Body of pancreas (tissue), 4 donors: ENCODE data around the gene RFT1. TPM values are rescaled to one million over a fixed set of nuclear protein-coding genes. Genes with fewer than 3 reads are reported as not detected.

Source experiments
- ATAC-seq: fragments of 150-250 bp; one replicate; pipeline ENCODE4 v1.9.1; 2016
- DNase-seq, 4 donors: peaks; one replicate each; pipeline ENCODE4 v3.0.0-alpha.2; 2019
- H3K27ac ChIP-seq, 4 donors: fragments of 200-600 bp; sonication (generic); 1 replicate in 3 of 4; 2 replicates in 1 of 4; pipeline versions ENCODE4 v1.5.1 to v1.6.1; 2016 to 2019; ENCODE audit warnings: mild to moderate bottlenecking in 1 of 4, mixed read lengths in 1 of 4, moderate library complexity in 1 of 4
- H3K27me3 ChIP-seq, 2 donors: fragments of 200-600 bp; sonication (generic); one replicate each; pipeline ENCODE4 v1.6.0; 2016; ENCODE audit warnings: mild to moderate bottlenecking in 1 of 2
- H3K36me3 ChIP-seq, 2 donors: fragments of 200-600 bp; sonication (generic); replicated peaks in 1 of 2; 2 replicates each; pipeline ENCODE4 v1.5.1; 2016; ENCODE audit warnings: low read depth in 2 of 2; ENCODE audit not compliant: insufficient read depth in 1 of 2
- H3K4me1 ChIP-seq: fragments of 200-600 bp; sonication (generic); one replicate; pipeline ENCODE4 v1.6.0; 2016
- H3K4me3 ChIP-seq, 2 donors: fragments of 200-600 bp; sonication (generic); 1 replicate in 1 of 2; 2 replicates in 1 of 2; pipeline ENCODE4 v1.5.1; 2016 to 2019
- H3K9me3 ChIP-seq, 3 donors: fragments of 200-600 bp; sonication (generic); 1 replicate in 2 of 3; 2 replicates in 1 of 3; pipeline ENCODE4 v1.5.1; 2016
- CTCF ChIP-seq, 7 experiments: fragments of 450-650 bp in 4 of 7; fragments of 200-600 bp in 3 of 7; sonication (generic) in 3 of 7; IDR thresholded peaks; one replicate each; pipeline ENCODE4 v1.5.1; 2016 to 2019; ENCODE audit warnings: antibody characterized with exemption in 7 of 7
- POLR2A ChIP-seq, 3 donors: fragments of 450-650 bp; IDR thresholded peaks; one replicate each; pipeline ENCODE4 v1.6.1; 2016; ENCODE audit warnings: antibody characterized with exemption in 3 of 3, mild to moderate bottlenecking in 2 of 3
- WGBS, 2 donors: methylation state at CpG; one replicate each; pipeline ENCODE4 v1.1.5; 2017; 5-methylcytosine and 5-hydroxymethylcytosine counted together
- intact Hi-C: fragments of 100-400 bp; cut with DNase I; formaldehyde crosslinking; loops from one replicate; pipeline ENCODE4 v1.15.1; 2023
- total RNA-seq, 2 donors: library from RNA; depleted of rRNA; stranded (reverse); fragments of >200 nt; gene quantifications; one replicate each; pipeline ENCODE4 v1.1.0, GENCODE V29; 2016

The RFT1 gene
- total RNA-seq, 2 donors from 2014 or later: 10.6 to 19.8 TPM

- no peaks in the 10 kb centered on the region for H3K27me3 ChIP-seq
- H3K9me3 ChIP-seq: no peaks in the 10 kb centered on the region
- H3K4me3 ChIP-seq: no peak overlapping the region
- H3K4me1 ChIP-seq: peaks cover 49% of the 10 kb centered on the region
- ATAC-seq: no peak
- no peaks in the 10 kb centered on the region for H3K36me3 ChIP-seq
- no peak for DNase-seq
- H3K27ac ChIP-seq: peak overlapping the region; percentile 89 to 95 (median 92)
- WGBS, 2 donors: 5 to 16% methylated on average over 11 of the region's 11 CpGs
- intact Hi-C loops: no loop called here
- TF ChIP-seq POLR2A (IDR thresholded peaks at IDR 0.05): no peak
- no peak for TF ChIP-seq CTCF (IDR thresholded peaks at IDR 0.05)
Measured at GRCh38 chr3:53044371-53044710, 85.9 kb downstream of the RFT1 start.

GRCh38 chr3:53043738-53044137, 86.5 kb downstream of the RFT1 start:
- H3K27ac ChIP-seq: peak overlapping the region in 3 of 4 donors; percentile 90 to 95 (median 93)
- 51 to 63% methylated on average over 2 of the region's 2 CpGs for WGBS, 2 donors
- peaks cover 55% of the 10 kb centered on the region for H3K4me1 ChIP-seq
- H3K4me3 ChIP-seq: no peak overlapping the region
- TF ChIP-seq CTCF (IDR thresholded peaks at IDR 0.05) (no peak), POLR2A (IDR thresholded peaks at IDR 0.05) (no peak)
- no peak for ATAC-seq
- H3K9me3 ChIP-seq: no peaks in the 10 kb centered on the region
- intact Hi-C loops: no loop called here
- no peaks in the 10 kb centered on the region for H3K27me3 ChIP-seq
- no peaks in the 10 kb centered on the region for H3K36me3 ChIP-seq
- no peak for DNase-seq

GRCh38 chr3:53042651-53043050, 87.6 kb downstream of the RFT1 start:
- intact Hi-C loops: no loop called here
- Histone ChIP-seq H3K27ac (no peak overlapping the region), H3K27me3 (no peaks in the 10 kb centered on the region), H3K4me1 (peaks cover 66% of the 10 kb centered on the region), H3K36me3 (no peaks in the 10 kb centered on the region), H3K4me3 (no peak overlapping the region), H3K9me3 (no peaks in the 10 kb centered on the region)
- ATAC-seq (no peak), DNase-seq (no peak)
- 77 to 81% methylated on average over 3 of the region's 3 CpGs for WGBS, 2 donors
- TF ChIP-seq POLR2A (IDR thresholded peaks at IDR 0.05) (no peak), CTCF (IDR thresholded peaks at IDR 0.05) (no peak)

- Histone ChIP-seq H3K36me3 (no peaks in the 10 kb centered on the region), H3K4me1 (peaks cover 57% of the 10 kb centered on the region), H3K27me3 (no peaks in the 10 kb centered on the region), H3K27ac (no peak overlapping the region), H3K4me3 (no peak overlapping the region), H3K9me3 (no peaks in the 10 kb centered on the region)
- DNase-seq (no peak), ATAC-seq (no peak)
- TF ChIP-seq CTCF (IDR thresholded peaks at IDR 0.05) (no peak), POLR2A (IDR thresholded peaks at IDR 0.05) (no peak)
- intact Hi-C loops: no loop called here
Measured at GRCh38 chr3:53040351-53040820, 89.8 kb downstream of the RFT1 start.

GRCh38 chr3:53039376-53039752, 90.9 kb downstream of the RFT1 start:
- WGBS, 2 donors: 77 to 81% methylated on average over 2 of the region's 2 CpGs
- Histone ChIP-seq H3K36me3 (no peaks in the 10 kb centered on the region), H3K9me3 (no peaks in the 10 kb centered on the region), H3K4me1 (peaks cover 62% of the 10 kb centered on the region), H3K27ac (peak overlapping the region in 2 of 4 donors; percentile 48 to 52), H3K27me3 (no peaks in the 10 kb centered on the region), H3K4me3 (no peak overlapping the region)
- DNase-seq (no peak), ATAC-seq (no peak)
- intact Hi-C loops: no loop called here
- TF ChIP-seq POLR2A (IDR thresholded peaks at IDR 0.05) (no peak), CTCF (IDR thresholded peaks at IDR 0.05) (no peak)
